NCI-H2196 treated with DMSO at 0.1 percent for 48 hours (cell line): ENCODE results near the gene OR2T34.
"Not testable (repeated sequence)": the region's sequence is repeated elsewhere in the genome, so short reads cannot be mapped to it uniquely, and the experiment has no call there.

Source experiments
- DNase-seq: peaks from one replicate; lab custom pipeline; 2025; ENCODE audit not compliant: unreplicated experiment; lab: John Stamatoyannopoulos, UW

Gene OR2T34

GRCh38 chr1:248574657-248575056, at the start of gene OR2T34:
Gene OR2T34 (minus strand): TSS chr1:248574757. CDS start chr1:248574757, 0 bp downstream.
- DNase-seq = not testable (repeated sequence)

- DNase-seq = no peak
Observed at GRCh38 chr1:248622570-248623001, 48.0 kb upstream of the OR2T34 start.

GRCh38 chr1:248621770-248622169, 47.2 kb upstream of the OR2T34 start:
- DNase-seq = no peak

GRCh38 chr1:248618878-248619277, 44.3 kb upstream of the OR2T34 start:
- DNase-seq = no peak

GRCh38 chr1:248618119-248618518, 43.6 kb upstream of the OR2T34 start:
- DNase-seq = no peak

- DNase-seq = no peak
Observed at GRCh38 chr1:248613742-248614141, 39.2 kb upstream of the OR2T34 start.

GRCh38 chr1:248611883-248612414, 37.4 kb upstream of the OR2T34 start:
- no peak for DNase-seq

GRCh38 chr1:248610301-248610700, 35.7 kb upstream of the OR2T34 start:
- DNase-seq = no peak

- DNase-seq = no peak
Observed at GRCh38 chr1:248599396-248599795, 24.8 kb upstream of the OR2T34 start.

GRCh38 chr1:248597589-248597988, 23.0 kb upstream of the OR2T34 start, which contains the start of gene OR2T10:
Gene OR2T10 (minus strand): TSS chr1:248597700. CDS start chr1:248593768, 3,932 bp downstream.
- DNase-seq = no peak

- no peak for DNase-seq
Observed at GRCh38 chr1:248596615-248597014, 22.1 kb upstream of the OR2T34 start.

GRCh38 chr1:248593226-248593625, 18.7 kb upstream of the OR2T34 start:
- DNase-seq = no peak

- no peak for DNase-seq
Observed at GRCh38 chr1:248592655-248593054, 18.1 kb upstream of the OR2T34 start.

GRCh38 chr1:248590055-248590454, 15.5 kb upstream of the OR2T34 start:
- DNase-seq = no peak

GRCh38 chr1:248589334-248589733, 14.8 kb upstream of the OR2T34 start:
- no peak for DNase-seq

- no peak for DNase-seq
Observed at GRCh38 chr1:248585266-248585665, 10.7 kb upstream of the OR2T34 start.

GRCh38 chr1:248576260-248576980, 1.9 kb upstream of the OR2T34 start:
- no peak for DNase-seq

GRCh38 chr1:248573856-248574255, 701 bp downstream of the OR2T34 start:
- not testable (repeated sequence) for DNase-seq

- not testable (repeated sequence) for DNase-seq
Observed at GRCh38 chr1:248572049-248572448, 2.5 kb downstream of the OR2T34 start.

- not testable (repeated sequence) for DNase-seq
Observed at GRCh38 chr1:248570811-248571210, 3.7 kb downstream of the OR2T34 start.

- not testable (repeated sequence) for DNase-seq
Observed at GRCh38 chr1:248569049-248569448, 5.5 kb downstream of the OR2T34 start.

- DNase-seq = not testable (repeated sequence)
Observed at GRCh38 chr1:248565530-248566373, 8.8 kb downstream of the OR2T34 start.
